Measurements from ENCODE around the gene REC114.
"Not testable (repeated sequence)": the region's sequence is repeated elsewhere in the genome, so short reads cannot be mapped to it uniquely, and the experiment has no call there.

The REC114 gene

DNA sequence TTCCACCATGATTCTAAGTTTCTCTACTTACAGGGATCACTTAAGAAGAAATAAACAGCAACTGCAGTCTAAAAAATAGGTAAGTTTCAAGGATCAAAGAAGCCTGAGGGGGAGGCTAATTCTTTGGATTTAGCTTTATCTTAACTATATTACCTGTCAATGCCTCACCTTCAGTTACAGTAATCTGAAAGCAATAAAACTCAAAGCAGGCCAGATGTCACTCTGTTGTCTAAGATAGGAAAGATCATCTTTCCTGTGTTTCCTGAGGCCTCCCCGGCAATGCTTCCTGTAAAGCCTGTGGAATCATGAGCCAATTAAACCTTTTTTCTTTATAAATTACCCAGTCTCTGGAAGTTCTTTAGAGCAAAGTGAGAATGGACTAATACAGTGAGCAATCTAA lies 130.1 kb downstream of the REC114 start:
- H3K36me3 ChIP-seq (ENCODE audit: insufficient read depth, low read length) = peaks cover 10% of the 10 kb centered on the region; the same call in 1 of the 2 replicates
- no peaks in the 10 kb centered on the region for H3K79me2 ChIP-seq (ENCODE audit: control insufficient read depth, insufficient read depth, low read length, unreplicated experiment)
- H3K27ac ChIP-seq (ENCODE audit: low read depth, low read length) = no peak overlapping the region
- no peaks in the 10 kb centered on the region for H3K4me1 ChIP-seq (ENCODE audit: control insufficient read depth, insufficient read depth, low read length, unreplicated experiment)
- H2AFZ ChIP-seq (ENCODE audit: low read length, unreplicated experiment) = no peak overlapping the region
- no peak overlapping the region for H3K4me3 ChIP-seq (ENCODE audit: low read depth, low read length)
- H3K27me3 ChIP-seq (ENCODE audit: insufficient read depth, low read length) = no peaks in the 10 kb centered on the region

DNA sequence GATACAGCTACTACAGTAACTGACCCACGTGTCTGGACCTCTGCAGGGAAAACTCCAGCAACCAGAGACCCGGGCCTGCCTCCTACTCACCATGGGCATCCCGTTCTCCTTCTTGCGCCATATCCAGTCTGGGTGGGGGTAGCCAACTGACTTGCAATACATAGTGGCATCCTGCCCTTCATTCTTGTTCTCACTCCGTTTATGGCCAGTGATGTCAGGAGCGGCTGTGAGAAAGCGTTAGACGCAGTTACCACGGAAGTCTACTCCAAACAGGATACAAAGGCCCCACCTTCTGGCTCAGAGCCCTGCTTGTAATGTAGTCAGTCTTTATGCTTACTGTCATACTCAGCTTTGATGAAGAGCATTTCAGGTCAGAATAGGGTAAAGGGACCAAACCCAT lies 130.6 kb downstream of the REC114 start:
- Histone ChIP-seq H3K36me3 (ENCODE audit: insufficient read depth, low read length) (peaks cover 12% of the 10 kb centered on the region; the same call in 1 of the 2 replicates), H3K27ac (ENCODE audit: low read depth, low read length) (no peak overlapping the region)

DNA sequence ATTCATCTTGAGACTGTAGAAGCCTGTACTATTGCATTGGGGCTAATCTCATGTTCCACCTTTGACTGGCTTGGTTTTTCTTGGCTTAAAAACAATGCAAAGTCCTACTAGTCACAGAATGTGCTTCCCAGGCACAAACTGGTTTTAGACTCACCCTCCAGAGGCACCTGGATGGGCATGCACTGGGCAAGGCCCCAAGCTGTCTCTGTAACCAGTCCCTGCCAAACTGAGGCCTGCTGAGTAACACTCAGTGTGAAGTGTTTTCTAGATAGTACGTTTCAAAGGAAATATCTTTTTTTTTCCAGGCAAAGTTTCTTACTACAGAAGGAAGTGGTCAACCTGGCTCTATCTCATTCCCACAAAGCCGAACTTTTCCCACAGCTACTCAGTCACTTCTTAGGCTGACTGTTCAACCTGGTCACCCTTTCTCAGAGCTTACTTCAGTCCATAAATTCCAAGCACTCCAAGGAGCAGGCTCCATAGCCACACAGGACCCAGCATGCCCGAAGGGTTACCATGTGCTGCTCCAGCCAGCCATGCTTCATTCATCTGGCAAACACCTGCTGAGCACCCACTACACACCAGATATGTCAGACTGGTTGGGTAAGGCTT lies 132.8 kb downstream of the REC114 start:
- Histone ChIP-seq H3K27ac (ENCODE audit: low read depth, low read length) (no peak overlapping the region), H2AFZ (ENCODE audit: low read length, unreplicated experiment) (no peak overlapping the region), H3K27me3 (ENCODE audit: insufficient read depth, low read length) (no peaks in the 10 kb centered on the region), H3K4me1 (ENCODE audit: control insufficient read depth, insufficient read depth, low read length, unreplicated experiment) (no peaks in the 10 kb centered on the region), H3K4me3 (ENCODE audit: low read depth, low read length) (no peak overlapping the region), H3K79me2 (ENCODE audit: control insufficient read depth, insufficient read depth, low read length, unreplicated experiment) (no peaks in the 10 kb centered on the region), H3K36me3 (ENCODE audit: insufficient read depth, low read length) (peaks cover 4% of the 10 kb centered on the region; the same call in 1 of the 2 replicates)

More for the DNA sequence above, 130.6 kb downstream of the REC114 start:
- Histone ChIP-seq H3K79me2 (ENCODE audit: control insufficient read depth, insufficient read depth, low read length, unreplicated experiment) (no peaks in the 10 kb centered on the region), H3K4me1 (ENCODE audit: control insufficient read depth, insufficient read depth, low read length, unreplicated experiment) (no peaks in the 10 kb centered on the region), H3K4me3 (ENCODE audit: low read depth, low read length) (no peak overlapping the region), H3K27me3 (ENCODE audit: insufficient read depth, low read length) (no peaks in the 10 kb centered on the region), H2AFZ (ENCODE audit: low read length, unreplicated experiment) (no peak overlapping the region)

DNA sequence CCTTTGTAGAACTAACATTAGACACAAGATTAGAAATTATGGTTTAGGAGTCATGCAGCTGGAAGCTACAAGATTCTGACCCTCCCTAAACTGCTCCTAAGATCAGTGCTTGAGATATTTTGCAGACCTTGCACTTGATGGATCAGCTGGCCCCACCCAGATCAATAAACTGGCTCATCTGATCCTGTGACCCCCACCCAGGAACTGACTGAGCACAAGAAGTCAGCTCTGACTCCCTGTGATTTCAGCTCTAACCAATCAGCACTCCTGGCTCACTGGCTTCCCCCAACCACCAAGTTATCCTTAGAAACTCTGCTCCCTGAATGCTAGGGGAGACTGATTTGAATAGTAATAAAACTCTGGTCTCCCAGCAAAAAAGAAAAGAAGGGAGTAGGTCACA lies 134.6 kb downstream of the REC114 start:
- H3K27ac ChIP-seq (ENCODE audit: low read depth, low read length); H3K4me3 ChIP-seq (ENCODE audit: low read depth, low read length); H2AFZ ChIP-seq (ENCODE audit: low read length, unreplicated experiment); H3K79me2 ChIP-seq (ENCODE audit: control insufficient read depth, insufficient read depth, low read length, unreplicated experiment); H3K27me3 ChIP-seq (ENCODE audit: insufficient read depth, low read length); H3K4me1 ChIP-seq (ENCODE audit: control insufficient read depth, insufficient read depth, low read length, unreplicated experiment); H3K36me3 ChIP-seq (ENCODE audit: insufficient read depth, low read length): not testable (repeated sequence)

DNA sequence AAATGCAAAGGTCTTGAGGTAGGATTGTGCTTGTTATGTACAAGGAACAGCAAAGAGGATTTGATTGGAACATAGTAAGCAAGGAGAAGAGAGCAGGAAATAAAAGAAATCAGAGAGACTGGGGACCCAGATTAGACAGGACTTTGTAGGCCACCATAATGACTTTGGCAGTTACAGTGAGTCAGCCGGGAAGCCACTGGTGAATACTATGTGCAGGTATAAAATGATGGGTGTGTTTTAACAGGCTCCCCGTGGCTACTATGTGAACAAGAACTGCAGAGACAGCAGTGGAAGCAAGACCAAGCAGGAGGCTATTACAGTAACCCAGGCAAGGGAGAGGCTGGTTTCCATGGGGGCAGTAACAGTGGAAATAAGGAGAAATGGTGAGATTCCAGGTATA lies 135.1 kb downstream of the REC114 start:
- Histone ChIP-seq H2AFZ (ENCODE audit: low read length, unreplicated experiment) (no peak overlapping the region), H3K27ac (ENCODE audit: low read depth, low read length) (no peak overlapping the region), H3K36me3 (ENCODE audit: insufficient read depth, low read length) (peaks cover 9% of the 10 kb centered on the region; the same call in 1 of the 2 replicates), H3K4me3 (ENCODE audit: low read depth, low read length) (no peak overlapping the region), H3K27me3 (ENCODE audit: insufficient read depth, low read length) (no peaks in the 10 kb centered on the region), H3K4me1 (ENCODE audit: control insufficient read depth, insufficient read depth, low read length, unreplicated experiment) (no peaks in the 10 kb centered on the region), H3K79me2 (ENCODE audit: control insufficient read depth, insufficient read depth, low read length, unreplicated experiment) (no peaks in the 10 kb centered on the region)

DNA sequence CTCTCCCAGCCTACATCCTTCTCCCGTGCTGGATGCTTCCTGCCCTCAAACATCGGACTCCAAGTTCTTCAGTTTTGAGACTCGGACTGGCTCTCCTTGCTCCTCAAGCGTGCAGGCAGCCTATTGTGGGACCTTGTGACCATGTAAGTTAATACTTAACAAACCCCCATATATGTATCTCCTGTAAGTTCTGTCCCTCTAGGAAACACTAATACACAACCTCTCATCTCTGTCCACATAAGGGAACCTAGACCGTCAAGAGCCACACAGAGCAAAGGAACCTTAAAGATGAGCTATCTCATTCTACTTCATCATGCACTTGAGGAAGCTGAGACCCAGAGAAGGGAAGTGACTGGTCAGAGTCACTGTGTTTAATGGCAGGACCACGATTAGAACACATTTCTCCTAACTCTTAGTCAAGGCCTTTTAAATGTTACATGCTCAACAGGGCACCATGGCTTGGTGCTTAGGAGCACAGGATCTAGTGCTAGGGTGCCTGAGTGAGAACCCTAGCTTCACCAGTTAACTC lies 140.0 kb downstream of the REC114 start:
- Histone ChIP-seq H3K27me3 (ENCODE audit: insufficient read depth, low read length) (no peaks in the 10 kb centered on the region), H3K4me3 (ENCODE audit: low read depth, low read length) (no peak overlapping the region), H3K4me1 (ENCODE audit: control insufficient read depth, insufficient read depth, low read length, unreplicated experiment) (no peaks in the 10 kb centered on the region), H3K79me2 (ENCODE audit: control insufficient read depth, insufficient read depth, low read length, unreplicated experiment) (no peaks in the 10 kb centered on the region), H3K27ac (ENCODE audit: low read depth, low read length) (no peak overlapping the region), H2AFZ (ENCODE audit: low read length, unreplicated experiment) (no peak overlapping the region), H3K36me3 (ENCODE audit: insufficient read depth, low read length) (peaks cover 30% of the 10 kb centered on the region)

DNA sequence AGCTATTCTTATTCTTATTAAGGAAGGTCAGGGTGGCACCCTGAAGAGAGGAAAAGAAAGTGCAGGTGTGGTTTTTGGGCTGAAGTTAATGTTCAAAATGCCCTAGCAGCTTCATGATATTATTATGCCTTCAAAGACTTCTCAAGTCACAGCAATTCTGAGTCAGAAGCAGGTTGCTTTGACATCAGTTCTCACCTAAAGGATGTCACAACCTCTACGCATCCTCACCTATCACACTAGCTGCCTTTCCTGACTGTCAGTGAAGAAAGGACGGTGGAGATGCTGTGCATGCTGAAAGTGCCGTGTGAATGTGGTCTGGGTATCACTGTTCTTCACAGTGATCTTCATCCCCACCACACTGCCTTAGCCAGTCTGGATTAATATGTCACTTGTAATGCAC lies 140.6 kb downstream of the REC114 start:
- no peak overlapping the region for H3K27ac ChIP-seq (ENCODE audit: low read depth, low read length)

DNA sequence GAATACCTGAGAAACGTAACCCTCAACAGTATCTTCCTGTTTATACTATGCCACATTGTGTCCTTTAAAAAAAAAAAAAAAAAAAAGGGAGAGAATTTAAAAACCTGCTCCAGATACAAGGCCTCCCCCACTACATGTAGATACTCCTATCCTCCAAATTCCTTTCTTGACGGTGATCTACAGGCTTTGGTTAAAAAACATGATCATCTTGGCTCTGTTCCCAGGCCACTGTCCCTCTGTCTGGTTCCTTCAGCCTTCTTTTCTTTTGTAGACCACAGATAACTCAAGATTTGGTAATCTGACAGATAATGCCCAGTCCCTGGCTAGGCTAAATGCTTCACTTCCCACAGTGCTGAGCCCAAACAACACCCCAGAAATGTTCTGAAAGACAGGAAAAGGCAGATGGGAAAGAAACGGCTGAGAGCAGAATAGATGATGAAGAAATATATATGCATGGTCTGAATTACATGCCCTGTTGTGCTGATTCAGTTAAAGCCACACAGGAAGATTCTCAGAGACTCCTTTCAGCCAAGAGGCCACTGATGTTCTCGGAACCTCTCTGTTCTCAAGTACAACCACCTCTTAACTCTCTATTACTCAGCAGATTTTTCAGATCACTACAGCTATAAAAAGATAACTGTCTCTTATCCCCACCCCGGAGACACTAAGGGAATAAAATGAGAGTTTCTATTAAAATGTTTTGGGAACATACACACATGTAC lies 141.9 kb downstream of the REC114 start:
- Histone ChIP-seq H3K27ac (ENCODE audit: low read depth, low read length) (no peak overlapping the region), H3K27me3 (ENCODE audit: insufficient read depth, low read length) (no peaks in the 10 kb centered on the region), H3K4me1 (ENCODE audit: control insufficient read depth, insufficient read depth, low read length, unreplicated experiment) (no peaks in the 10 kb centered on the region), H3K4me3 (ENCODE audit: low read depth, low read length) (no peak overlapping the region), H3K36me3 (ENCODE audit: insufficient read depth, low read length) (peaks cover 34% of the 10 kb centered on the region), H2AFZ (ENCODE audit: low read length, unreplicated experiment) (no peak overlapping the region), H3K79me2 (ENCODE audit: control insufficient read depth, insufficient read depth, low read length, unreplicated experiment) (no peaks in the 10 kb centered on the region)

More for the DNA sequence above, 140.6 kb downstream of the REC114 start:
- no peak overlapping the region for H2AFZ ChIP-seq (ENCODE audit: low read length, unreplicated experiment)
- peaks cover 27% of the 10 kb centered on the region for H3K36me3 ChIP-seq (ENCODE audit: insufficient read depth, low read length)
- H3K79me2 ChIP-seq (ENCODE audit: control insufficient read depth, insufficient read depth, low read length, unreplicated experiment) = no peaks in the 10 kb centered on the region
- no peak overlapping the region for H3K4me3 ChIP-seq (ENCODE audit: low read depth, low read length)
- no peaks in the 10 kb centered on the region for H3K4me1 ChIP-seq (ENCODE audit: control insufficient read depth, insufficient read depth, low read length, unreplicated experiment)
- H3K27me3 ChIP-seq (ENCODE audit: insufficient read depth, low read length) = no peaks in the 10 kb centered on the region

DNA sequence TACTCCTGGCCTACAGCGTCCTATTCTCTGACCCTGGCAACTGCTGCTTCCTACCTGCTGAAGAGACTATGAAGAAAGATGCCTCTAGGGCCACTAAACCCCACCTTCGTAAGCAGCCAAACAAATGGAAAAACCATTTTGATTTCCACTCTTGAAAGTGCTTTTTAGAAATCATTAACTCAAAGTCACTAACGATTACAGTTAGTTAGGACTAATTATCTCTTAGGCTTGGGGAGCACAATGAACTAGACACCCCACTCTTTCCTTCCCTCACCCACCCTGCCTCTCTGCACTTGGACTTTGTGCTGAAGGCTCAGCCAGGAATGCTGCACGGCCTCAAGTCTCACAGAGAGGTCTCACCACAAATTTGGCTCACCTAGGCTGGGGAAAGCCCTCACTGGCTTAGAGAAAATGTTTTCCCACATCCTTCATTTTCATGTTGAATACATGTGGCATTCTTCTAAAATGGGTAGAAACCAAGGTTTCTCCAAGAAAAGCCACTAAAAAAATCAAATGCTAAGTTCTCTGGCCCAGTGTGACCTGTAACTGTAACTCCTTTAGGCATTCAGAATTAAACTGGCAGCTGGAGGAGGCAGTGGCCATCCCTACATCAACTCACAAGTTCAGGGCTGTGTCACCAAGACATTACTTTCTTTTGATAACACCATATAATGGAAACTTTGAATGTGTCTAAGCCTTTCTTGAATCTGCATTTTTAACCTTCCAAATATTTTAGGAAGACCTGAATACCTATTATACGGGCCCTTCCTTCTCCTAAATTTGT lies 143.1 kb downstream of the REC114 start:
- Histone ChIP-seq H2AFZ (ENCODE audit: low read length, unreplicated experiment) (no peak overlapping the region), H3K36me3 (ENCODE audit: insufficient read depth, low read length) (peaks cover 38% of the 10 kb centered on the region), H3K4me3 (ENCODE audit: low read depth, low read length) (no peak overlapping the region), H3K4me1 (ENCODE audit: control insufficient read depth, insufficient read depth, low read length, unreplicated experiment) (no peaks in the 10 kb centered on the region), H3K27ac (ENCODE audit: low read depth, low read length) (no peak overlapping the region), H3K27me3 (ENCODE audit: insufficient read depth, low read length) (no peaks in the 10 kb centered on the region), H3K79me2 (ENCODE audit: control insufficient read depth, insufficient read depth, low read length, unreplicated experiment) (no peaks in the 10 kb centered on the region)

DNA sequence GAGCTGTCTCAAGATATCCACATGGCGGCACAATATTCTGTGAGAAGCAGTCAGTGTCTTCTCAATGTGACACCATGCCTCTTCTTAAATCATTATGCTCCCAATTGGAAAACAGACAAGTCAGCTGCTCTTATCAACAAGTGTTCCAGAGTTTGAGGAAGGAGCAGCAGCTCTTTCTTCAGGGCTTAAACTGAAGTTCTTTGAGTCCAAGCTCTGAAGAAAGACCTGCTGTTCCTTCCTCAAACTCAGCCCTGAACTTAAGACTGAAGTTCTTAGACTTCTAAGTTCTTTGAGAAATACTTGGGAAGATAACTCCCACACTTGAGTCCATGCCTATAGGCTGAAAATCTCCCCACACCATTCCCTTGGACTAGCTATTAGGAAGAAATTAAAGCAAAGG lies 146.8 kb downstream of the REC114 start:
- Histone ChIP-seq H3K27me3 (ENCODE audit: insufficient read depth, low read length) (no peaks in the 10 kb centered on the region), H3K4me1 (ENCODE audit: control insufficient read depth, insufficient read depth, low read length, unreplicated experiment) (no peaks in the 10 kb centered on the region), H3K36me3 (ENCODE audit: insufficient read depth, low read length) (peaks cover 35% of the 10 kb centered on the region), H3K4me3 (ENCODE audit: low read depth, low read length) (no peak overlapping the region), H3K27ac (ENCODE audit: low read depth, low read length) (no peak overlapping the region), H2AFZ (ENCODE audit: low read length, unreplicated experiment) (no peak overlapping the region), H3K79me2 (ENCODE audit: control insufficient read depth, insufficient read depth, low read length, unreplicated experiment) (peaks cover 34% of the 10 kb centered on the region)

Measured in ACC112 (cell line).